Kidney (tissue), 14 donors: ENCODE data around the gene MATN4. TPM values are rescaled to one million over a fixed set of nuclear protein-coding genes. Genes with fewer than 3 reads are reported as not detected.

Experiments used
- DNase-seq, 5 donors: peaks; one replicate each; pipeline ENCODE4 v3.0.0-alpha.2; 2013 to 2020
- FAIRE-seq: peaks from 2 replicates; lab custom pipeline; 2012; peaks lifted over from hg19 to GRCh38; lab: Jason Lieb, UNC
- H3K27ac ChIP-seq, 2 donors: one replicate each; pipeline ENCODE4 v1.7.0; 2013; ENCODE audit warnings: low read depth in 2 of 2, low read length in 2 of 2, inconsistent platforms in 1 of 2
- H3K27me3 ChIP-seq: one replicate; pipeline ENCODE4 v1.7.1; 2013; ENCODE audit warnings: low read length, inconsistent platforms; ENCODE audit not compliant: control insufficient read depth, insufficient read depth
- H3K36me3 ChIP-seq, 3 donors: one replicate each; pipeline versions ENCODE4 v1.7.0 to v1.7.1; 2013; ENCODE audit warnings: low read length in 3 of 3, control low read depth in 1 of 3, inconsistent platforms in 1 of 3; ENCODE audit not compliant: insufficient read depth in 3 of 3, control insufficient read depth in 2 of 3
- H3K4me1 ChIP-seq, 3 donors: one replicate each; pipeline versions ENCODE4 v1.7.0 to v1.7.1; 2013; ENCODE audit warnings: low read length in 3 of 3, inconsistent platforms in 1 of 3, low read depth in 1 of 3; ENCODE audit not compliant: control insufficient read depth in 2 of 3, insufficient read depth in 2 of 3
- H3K4me3 ChIP-seq, 3 donors: one replicate each; pipeline versions ENCODE4 v1.7.0 to v1.8.1; 2013; ENCODE audit warnings: low read length in 3 of 3, control low read depth in 1 of 3, inconsistent platforms in 1 of 3
- H3K9ac ChIP-seq, 3 donors: one replicate each; pipeline versions ENCODE4 v1.7.0 to v1.7.1; 2013; ENCODE audit warnings: low read length in 3 of 3, control low read depth in 1 of 3, inconsistent platforms in 1 of 3
- H3K9me3 ChIP-seq, 3 donors: one replicate each; pipeline versions ENCODE4 v1.7.0 to v1.7.1; 2013; ENCODE audit warnings: low read length in 3 of 3, control low read depth in 1 of 3, inconsistent platforms in 1 of 3; ENCODE audit not compliant: control insufficient read depth in 2 of 3, insufficient read depth in 1 of 3
- intact Hi-C: fragments of 100-400 bp; cut with DNase I; formaldehyde crosslinking; loops from one replicate; pipeline ENCODE4 v1.11.1; 2022
- polyA plus RNA-seq: library from polyadenylated mRNA; stranded (reverse); fragments of 350-450 nt; fragmentation: Illumina TruSeq; extraction: RNeasy Lipid Tissue Mini Kit (QIAGEN cat#74804); gene quantifications from one replicate; pipeline ENCODE4 v1.2.3, GENCODE V29; 2014; ENCODE audit warnings: low read depth, low replicate concordance; ENCODE audit not compliant: insufficient read depth
- total RNA-seq: library from RNA; stranded (reverse); fragmentation: NEBNext Ultra II Directional; extraction: Animal tissue kit (Norgen Biotek cat#: 25700); gene quantifications from one replicate; pipeline ENCODE4 v1.2.1, GENCODE V29; 2021
- TF ChIP-seq, protein P1 (sequence below): IDR thresholded peaks from 3 replicates; pipeline ENCODE4 v1.5.1; 2012; ENCODE audit warnings: mild to moderate bottlenecking, moderate library complexity, borderline replicate concordance; ENCODE audit not compliant: insufficient read depth; ENCODE audit errors: extremely low read depth
- donor health status: control.
- donor health status: control.
- donor health status: control.
- donor health status: control.
- donor health status: control.
- donor health status: DM: yes; HTN: yes; CAD: no.
- donor health status: Normal renal cell carcinoma (clear cell type).

The MATN4 gene
- total and polyA plus RNA-seq, 2 donors from 2014 or later, result 0.19 TPM

- FAIRE-seq (no peak), DNase-seq (peak in 2 of 5 donors; percentile 60 to 73)
- intact Hi-C loops, result no loop called here
- Histone ChIP-seq H3K27me3 (no peaks in the 10 kb centered on the region), H3K36me3 (peaks cover 0 to 19% (median 0%) of the 10 kb centered on the region in 3 donors), H3K9ac (peak overlapping the region in 2 of 3 donors; percentile 49 to 100), H3K4me3 (peak overlapping the region in 2 of 3 donors; percentile 77 to 85), H3K9me3 (no peaks in the 10 kb centered on the region), H3K27ac (peak overlapping the region; percentile 96 to 99), H3K4me1 (peaks cover 0 to 52% (median 47%) of the 10 kb centered on the region in 3 donors)
- TF ChIP-seq, protein P1, sequence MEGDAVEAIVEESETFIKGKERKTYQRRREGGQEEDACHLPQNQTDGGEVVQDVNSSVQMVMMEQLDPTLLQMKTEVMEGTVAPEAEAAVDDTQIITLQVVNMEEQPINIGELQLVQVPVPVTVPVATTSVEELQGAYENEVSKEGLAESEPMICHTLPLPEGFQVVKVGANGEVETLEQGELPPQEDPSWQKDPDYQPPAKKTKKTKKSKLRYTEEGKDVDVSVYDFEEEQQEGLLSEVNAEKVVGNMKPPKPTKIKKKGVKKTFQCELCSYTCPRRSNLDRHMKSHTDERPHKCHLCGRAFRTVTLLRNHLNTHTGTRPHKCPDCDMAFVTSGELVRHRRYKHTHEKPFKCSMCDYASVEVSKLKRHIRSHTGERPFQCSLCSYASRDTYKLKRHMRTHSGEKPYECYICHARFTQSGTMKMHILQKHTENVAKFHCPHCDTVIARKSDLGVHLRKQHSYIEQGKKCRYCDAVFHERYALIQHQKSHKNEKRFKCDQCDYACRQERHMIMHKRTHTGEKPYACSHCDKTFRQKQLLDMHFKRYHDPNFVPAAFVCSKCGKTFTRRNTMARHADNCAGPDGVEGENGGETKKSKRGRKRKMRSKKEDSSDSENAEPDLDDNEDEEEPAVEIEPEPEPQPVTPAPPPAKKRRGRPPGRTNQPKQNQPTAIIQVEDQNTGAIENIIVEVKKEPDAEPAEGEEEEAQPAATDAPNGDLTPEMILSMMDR, result no peak
Observed at GRCh38 chr20:45343532-45344167, 35.6 kb upstream of the MATN4 start.

- DNase-seq (peak in 3 of 5 donors; percentile 55 to 87 (median 78)), FAIRE-seq (no peak)
- Histone ChIP-seq H3K27ac (peak overlapping the region; percentile 96 to 99), H3K9ac (peak overlapping the region in 2 of 3 donors; percentile 30 to 100), H3K4me3 (peak overlapping the region in 2 of 3 donors; percentile 57 to 85), H3K36me3 (peaks cover 0 to 19% (median 0%) of the 10 kb centered on the region in 3 donors), H3K27me3 (no peaks in the 10 kb centered on the region), H3K4me1 (peaks cover 6 to 59% (median 52%) of the 10 kb centered on the region in 3 donors), H3K9me3 (no peaks in the 10 kb centered on the region)
- intact Hi-C loops, result no loop called here
- TF ChIP-seq, protein P1, result no peak
Observed at GRCh38 chr20:45342855-45343531, 34.9 kb upstream of the MATN4 start.

DNA sequence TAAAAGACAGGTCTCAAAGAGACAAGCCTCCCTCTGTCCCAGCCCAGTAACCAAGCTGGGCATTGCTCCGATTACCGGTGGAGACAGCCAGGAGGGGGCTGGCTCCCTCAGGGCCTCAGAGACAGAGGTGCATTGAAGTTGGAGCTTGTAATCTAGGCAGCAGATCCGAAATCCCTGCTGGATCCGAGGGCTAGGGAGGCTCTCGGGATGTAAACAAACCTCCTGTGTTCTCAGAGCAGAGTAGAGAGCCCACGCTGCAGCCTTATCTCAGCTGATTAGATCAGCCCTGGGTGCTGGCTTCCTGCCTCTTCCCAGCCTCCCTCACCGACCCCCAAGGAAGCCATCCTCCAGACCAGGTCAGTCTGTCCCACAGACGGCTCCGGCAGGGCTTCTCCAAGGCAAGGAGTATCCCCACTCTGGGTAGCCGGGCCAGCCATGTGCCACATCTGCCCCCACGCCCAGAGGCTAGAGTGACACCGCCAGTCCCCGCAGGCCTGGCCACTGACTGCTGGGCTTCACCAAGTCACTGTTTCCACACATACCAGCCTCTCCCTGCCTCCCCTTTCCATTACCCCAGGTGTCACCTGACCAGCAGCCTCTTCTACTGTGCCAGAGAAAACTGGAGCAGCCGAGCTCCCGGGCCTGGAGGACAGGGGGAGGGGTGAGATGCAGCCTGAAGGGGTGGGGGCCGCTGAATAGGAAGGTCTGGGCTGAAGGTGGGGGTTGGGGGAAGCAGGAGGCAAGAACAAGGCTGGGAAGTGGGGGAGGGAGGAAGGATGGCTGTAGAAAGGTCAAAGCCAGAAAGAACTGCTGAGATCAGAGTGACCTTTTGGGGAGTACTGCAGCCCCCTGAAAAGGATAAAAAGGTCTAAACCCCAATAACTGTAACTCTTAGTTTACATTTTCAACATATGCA lies 34.1 kb upstream of the MATN4 start:
- TF ChIP-seq, protein P1, result no peak
- peak overlapping the region; percentile 96 to 99 for H3K27ac ChIP-seq
- H3K27me3 ChIP-seq, result no peaks in the 10 kb centered on the region
- H3K36me3 ChIP-seq, result peaks cover 0 to 19% (median 0%) of the 10 kb centered on the region in 3 donors
- DNase-seq, result peak; percentile 78 to 91 (median 90)
- peak overlapping the region in 2 of 3 donors; percentile 52 to 100 for H3K9ac ChIP-seq
- H3K4me1 ChIP-seq, result peaks cover 6 to 66% (median 59%) of the 10 kb centered on the region in 3 donors
- intact Hi-C loops, result no loop called here
- FAIRE-seq, result no peak
- H3K9me3 ChIP-seq, result no peaks in the 10 kb centered on the region
- H3K4me3 ChIP-seq, result peak overlapping the region in 2 of 3 donors; percentile 66 to 85
